ENCODE measurements around the gene HTT.

GRCh38 chr4:3192827-3193226 is 118.3 kb downstream of the HTT start:
- no peak for TF ChIP-seq JUND (IDR thresholded peaks at IDR 0.05)
- TF ChIP-seq CTCF (IDR thresholded peaks at IDR 0.05 in 2 of 3, conservative IDR thresholded peaks at IDR 0.05 in 1 of 3; ENCODE audit: borderline replicate concordance in 1 of 3, insufficient read depth in 1 of 3, low read depth in 2 of 3, low read length in 2 of 3) = no peak
- TF ChIP-seq CBX3 (IDR thresholded peaks at IDR 0.05; ENCODE audit: low read depth) = no peak
- TF ChIP-seq EZH2 (IDR thresholded peaks at IDR 0.05) = no peak
- TF ChIP-seq ELF1 (IDR thresholded peaks at IDR 0.05; ENCODE audit: borderline replicate concordance, low read depth) = no peak
- TF ChIP-seq EGR1 (IDR thresholded peaks at IDR 0.05; ENCODE audit: low read depth) = no peak
- TF ChIP-seq ZNF274 (IDR thresholded peaks at IDR 0.05; ENCODE audit: low read depth, low read length) = no peak
- TF ChIP-seq POLR2A (IDR thresholded peaks at IDR 0.05; ENCODE audit: borderline replicate concordance, extremely low read depth, insufficient read depth, insufficient read length) = no peak
- no peak for TF ChIP-seq ZFX (IDR thresholded peaks at IDR 0.05)
- no peak for TF ChIP-seq POLR2AphosphoS5 (IDR thresholded peaks at IDR 0.05; ENCODE audit: low read depth, low read length)
- TF ChIP-seq CEBPB (IDR thresholded peaks at IDR 0.05; ENCODE audit: low read depth) = no peak
- TF ChIP-seq RAD21 (IDR thresholded peaks at IDR 0.05; ENCODE audit: low read depth) = no peak
- no peak for TF ChIP-seq SIN3A (IDR thresholded peaks at IDR 0.05; ENCODE audit: low read depth)
- TF ChIP-seq SRF (IDR thresholded peaks at IDR 0.05; ENCODE audit: low read depth) = no peak
